Measurements from ENCODE around the gene FKBP7. TPM values are rescaled to one million over a fixed set of nuclear protein-coding genes. Genes with fewer than 3 reads are reported as not detected.

The FKBP7 gene
- total RNA-seq, 2 experiments from 2014 or later = 8.3 to 8.5 TPM

- peaks cover 13% of the 10 kb centered on the region; the same call in 1 of the 2 replicates for H4K20me1 ChIP-seq (ENCODE audit: insufficient read depth, low read length)
- H3K79me2 ChIP-seq (ENCODE audit: insufficient read depth, low read depth, low read length) = peaks cover 35% of the 10 kb centered on the region
- H3K9me2 ChIP-seq (ENCODE audit: insufficient read depth, low read length) = no peaks in the 10 kb centered on the region
- intact Hi-C loops (cut with micrococcal nuclease; ENCODE audit: unreplicated experiment) = loop anchor here (1.0 kb wide), 1 partner anchor 26 kb away; the partner anchor contains the start of genes PJVK and PRKRA
- no peaks in the 10 kb centered on the region for H3K9me3 ChIP-seq (ENCODE audit: low read length)
- H2AFZ ChIP-seq (ENCODE audit: low read length) = peak overlapping the region; percentile 100
- TF ChIP-seq CTCF (conservative IDR thresholded peaks at IDR 0.05; ENCODE audit: low read length) = no peak
- no peak for TF ChIP-seq EZH2phosphoT487 (IDR thresholded peaks at IDR 0.05; ENCODE audit: borderline replicate concordance, low read depth, low read length)
- no TSS peak for BruUV-seq (replicated peaks)
- H3K4me2 ChIP-seq (ENCODE audit: low read length) = peak overlapping the region; percentile 97
- peak overlapping the region; percentile 78 for H3K4me3 ChIP-seq (ENCODE audit: low read depth, low read length, poor library complexity, severe bottlenecking)
- H3K36me3 ChIP-seq (ENCODE audit: insufficient read depth, low read length) = no peaks in the 10 kb centered on the region
- ChIA-PET POLR2A (no interaction called here), CTCF (ENCODE audit: unreplicated experiment) (no interaction called here)
- DNase-seq (ENCODE audit: low spot score) = peak; percentile 11
- H3K27ac ChIP-seq (ENCODE audit: low read depth, low read length, poor library complexity, severe bottlenecking) = peak overlapping the region; percentile 86
- H3K4me1 ChIP-seq (ENCODE audit: insufficient read depth, low read length, poor library complexity, severe bottlenecking) = peaks cover 35% of the 10 kb centered on the region
Measured at GRCh38 chr2:178477443-178478129, 814 bp downstream of the FKBP7 start.

- H3K4me1 ChIP-seq (ENCODE audit: insufficient read depth, low read length, poor library complexity, severe bottlenecking) = peaks cover 24% of the 10 kb centered on the region
- peak overlapping the region; percentile 23; the same call in 1 of the 2 replicates for H3K4me2 ChIP-seq (ENCODE audit: low read length)
- H3K79me2 ChIP-seq (ENCODE audit: insufficient read depth, low read depth, low read length) = peaks cover 24% of the 10 kb centered on the region
- no TSS peak for BruUV-seq (replicated peaks)
- ChIA-PET POLR2A (no interaction called here), CTCF (ENCODE audit: unreplicated experiment) (no interaction called here)
- no peak overlapping the region for H2AFZ ChIP-seq (ENCODE audit: low read length)
- H4K20me1 ChIP-seq (ENCODE audit: insufficient read depth, low read length) = peaks cover 3% of the 10 kb centered on the region; the same call in 1 of the 2 replicates
- no peak for DNase-seq (ENCODE audit: low spot score)
- H3K27ac ChIP-seq (ENCODE audit: low read depth, low read length, poor library complexity, severe bottlenecking) = no peak overlapping the region
- H3K9me2 ChIP-seq (ENCODE audit: insufficient read depth, low read length) = no peaks in the 10 kb centered on the region
- intact Hi-C loops (cut with micrococcal nuclease; ENCODE audit: unreplicated experiment) = no loop called here
- no peaks in the 10 kb centered on the region for H3K9me3 ChIP-seq (ENCODE audit: low read length)
- H3K36me3 ChIP-seq (ENCODE audit: insufficient read depth, low read length) = no peaks in the 10 kb centered on the region
- TF ChIP-seq EZH2phosphoT487 (IDR thresholded peaks at IDR 0.05; ENCODE audit: borderline replicate concordance, low read depth, low read length) (no peak), CTCF (conservative IDR thresholded peaks at IDR 0.05; ENCODE audit: low read length) (no peak)
- H3K4me3 ChIP-seq (ENCODE audit: low read depth, low read length, poor library complexity, severe bottlenecking) = no peak overlapping the region
Measured at GRCh38 chr2:178476477-178476876, 1.9 kb downstream of the FKBP7 start.

- ChIA-PET CTCF (ENCODE audit: unreplicated experiment) (no interaction called here), POLR2A (interaction anchor here (0.7 kb wide), 1 partner anchor 67 kb away, joined by 3 read pairs; no protein-coding TSS in a partner anchor)
- no TSS peak for BruUV-seq (replicated peaks)
- H3K4me3 ChIP-seq (ENCODE audit: low read depth, low read length, poor library complexity, severe bottlenecking) = no peak overlapping the region
- peaks cover 16% of the 10 kb centered on the region; the same call in 1 of the 2 replicates for H3K79me2 ChIP-seq (ENCODE audit: insufficient read depth, low read depth, low read length)
- peaks cover 15% of the 10 kb centered on the region for H3K4me1 ChIP-seq (ENCODE audit: insufficient read depth, low read length, poor library complexity, severe bottlenecking)
- no peak for DNase-seq (ENCODE audit: low spot score)
- no peak overlapping the region for H3K27ac ChIP-seq (ENCODE audit: low read depth, low read length, poor library complexity, severe bottlenecking)
- no peaks in the 10 kb centered on the region for H3K9me2 ChIP-seq (ENCODE audit: insufficient read depth, low read length)
- intact Hi-C loops (cut with micrococcal nuclease; ENCODE audit: unreplicated experiment) = no loop called here
- H3K9me3 ChIP-seq (ENCODE audit: low read length) = no peaks in the 10 kb centered on the region
- no peaks in the 10 kb centered on the region for H3K36me3 ChIP-seq (ENCODE audit: insufficient read depth, low read length)
- no peak overlapping the region for H2AFZ ChIP-seq (ENCODE audit: low read length)
- TF ChIP-seq EZH2phosphoT487 (IDR thresholded peaks at IDR 0.05; ENCODE audit: borderline replicate concordance, low read depth, low read length) (no peak), CTCF (conservative IDR thresholded peaks at IDR 0.05; ENCODE audit: low read length) (no peak)
- H3K4me2 ChIP-seq (ENCODE audit: low read length) = no peak overlapping the region
- no peaks in the 10 kb centered on the region for H4K20me1 ChIP-seq (ENCODE audit: insufficient read depth, low read length)
Measured at GRCh38 chr2:178474560-178474959, 3.8 kb downstream of the FKBP7 start.

Data from OCI-LY7 (cell line).